Measurements from ENCODE around the gene UBE2J2.
A peak's percentile ranks its signal among the peaks of the same experiment; 100 is the strongest.
"Not testable (repeated sequence)": the region's sequence is repeated elsewhere in the genome, so short reads cannot be mapped to it uniquely, and the experiment has no call there.

Gene UBE2J2

DNA sequence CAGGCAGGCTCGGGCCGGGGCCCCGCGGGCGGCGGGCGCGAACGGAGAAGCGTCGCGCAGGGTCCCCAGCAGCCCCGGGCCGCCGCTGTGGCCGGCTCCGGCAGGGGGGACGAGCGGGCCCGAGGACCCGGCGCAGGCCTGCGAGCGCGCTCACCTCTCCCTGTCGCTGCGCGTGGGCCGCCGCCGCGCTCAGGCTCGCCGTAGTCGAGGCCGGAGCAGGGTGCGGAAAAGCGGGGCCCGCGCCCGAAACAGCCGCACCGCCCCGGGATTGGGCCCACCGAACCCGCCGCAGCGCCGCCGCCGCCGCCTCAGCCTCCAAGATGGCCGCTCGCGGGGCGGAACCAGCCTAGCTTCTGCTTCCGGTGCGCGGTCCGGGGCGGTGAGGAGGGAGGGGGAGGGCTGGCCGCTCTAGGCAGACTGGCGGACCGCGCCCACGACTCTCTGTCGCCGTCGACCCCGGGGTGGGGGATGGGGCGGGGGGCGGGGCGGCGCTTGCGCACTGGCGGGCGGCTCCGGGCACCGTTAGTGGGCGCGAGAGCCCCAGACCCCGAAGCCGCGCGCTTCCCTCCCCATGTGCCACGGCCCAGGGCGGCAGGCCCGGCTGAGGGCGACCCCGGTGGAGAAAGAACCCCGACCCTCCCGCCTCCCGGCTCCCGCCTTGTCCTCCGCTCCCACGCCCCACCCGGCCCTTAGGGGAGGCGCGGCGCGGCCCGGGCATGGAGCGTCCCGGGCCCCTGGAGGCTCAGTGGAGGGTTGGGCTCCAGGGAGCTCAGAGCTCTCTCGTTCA is at the start of gene UBE2J2:
UBE2J2 (minus strand) TSS at position 343 of the 787 bp plus-strand sequence. CDS start 5,862 bp downstream, outside the sequence.
- peak; percentile 81 for DNase-seq

DNA sequence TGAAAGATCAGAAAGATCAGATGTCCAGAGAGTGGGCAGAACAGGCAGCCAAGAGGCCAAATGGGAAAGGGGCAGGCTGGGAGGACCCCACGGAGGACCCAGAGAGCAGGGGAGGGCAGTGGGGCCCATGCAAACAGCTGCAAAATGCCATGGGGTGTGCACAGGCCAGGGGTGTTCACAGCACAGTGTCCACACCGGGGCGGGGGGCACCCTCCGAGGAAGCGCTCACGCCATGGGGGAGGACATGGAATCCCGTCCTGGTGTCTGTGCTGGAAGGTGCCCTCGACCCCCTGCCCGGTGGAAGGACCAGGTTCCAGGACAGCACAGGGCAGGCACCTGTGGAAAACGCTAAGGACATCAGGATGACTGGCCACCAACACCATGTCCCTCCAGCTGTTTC is 49.3 kb upstream of the UBE2J2 start:
- no peak for DNase-seq

DNA sequence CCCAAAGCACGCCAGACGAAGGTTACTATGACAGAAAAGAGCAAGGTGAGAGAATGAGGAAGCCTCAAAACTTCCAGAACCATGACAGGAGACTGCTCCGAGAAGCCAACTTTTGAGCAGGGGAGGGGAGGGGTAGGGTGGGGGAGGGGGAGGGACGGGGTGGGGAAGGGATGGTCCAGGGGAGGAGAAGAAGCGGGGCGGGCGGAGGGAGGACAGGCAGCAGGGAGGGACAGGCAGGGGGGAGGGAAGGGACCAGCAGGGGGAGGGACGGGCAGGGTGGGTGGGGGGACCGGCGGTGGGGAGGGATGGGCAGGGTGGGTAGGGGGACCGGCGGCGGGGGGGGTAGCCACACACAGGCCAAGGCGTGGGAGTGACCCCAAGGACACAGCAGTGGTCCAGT is 48.8 kb upstream of the UBE2J2 start:
- DNase-seq = no peak

DNA sequence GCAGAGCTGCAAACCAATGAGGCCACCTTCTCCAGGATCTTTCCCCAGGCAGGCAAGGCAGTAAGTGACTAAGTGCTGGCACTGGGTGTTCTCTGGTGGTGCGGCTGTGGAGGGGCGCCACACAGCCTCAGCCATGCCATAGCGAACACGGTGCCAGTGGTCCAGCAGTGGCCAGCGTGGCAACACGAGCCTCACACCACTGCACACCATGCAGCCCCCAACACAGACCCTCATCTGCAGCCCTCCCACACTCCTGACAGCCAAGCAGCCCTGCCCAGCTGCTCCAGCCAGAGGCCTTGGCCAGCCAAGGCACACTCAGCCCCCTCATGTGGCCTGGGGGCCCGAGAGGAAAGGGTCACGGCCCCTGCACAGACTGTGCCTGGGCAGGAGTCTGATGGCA is 47.8 kb upstream of the UBE2J2 start:
- DNase-seq = no peak

DNA sequence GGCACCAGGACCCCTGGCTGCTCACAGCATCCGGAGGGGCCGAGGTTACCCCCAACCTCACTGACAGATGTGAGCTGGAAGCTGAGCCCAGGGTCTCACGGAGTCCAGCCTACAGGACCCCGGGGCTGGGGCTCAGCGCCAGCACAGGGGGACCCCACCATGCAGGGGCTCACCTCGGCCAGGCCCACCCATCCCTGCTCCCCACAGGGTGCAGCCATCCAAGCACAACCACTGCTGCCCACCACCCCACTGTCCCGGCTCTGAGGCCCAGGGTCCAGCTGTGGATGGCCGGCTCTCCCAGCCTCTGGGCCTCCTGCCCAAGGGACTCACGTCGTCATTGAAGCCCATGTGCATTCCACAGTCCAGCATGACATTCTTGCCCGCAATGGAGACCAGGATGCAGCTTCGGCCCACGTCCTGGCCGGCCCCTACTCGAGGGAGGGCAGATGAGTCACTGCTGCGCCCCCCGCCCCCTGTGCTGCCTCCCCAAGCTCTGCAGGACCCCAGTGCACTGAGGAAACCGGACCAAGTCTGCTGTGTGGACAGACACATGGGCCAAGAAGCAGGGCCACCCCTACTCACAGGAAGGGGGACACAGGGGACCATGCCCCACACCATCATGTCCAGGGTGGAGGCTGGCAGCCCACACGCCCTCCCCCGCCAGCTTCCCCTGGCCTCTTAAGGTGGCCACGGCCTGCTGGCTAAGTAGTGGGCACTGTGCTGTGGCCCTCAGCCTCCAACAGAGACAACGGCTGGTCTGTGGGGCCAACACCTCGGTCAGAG is 47.2 kb upstream of the UBE2J2 start:
- no peak for DNase-seq

DNA sequence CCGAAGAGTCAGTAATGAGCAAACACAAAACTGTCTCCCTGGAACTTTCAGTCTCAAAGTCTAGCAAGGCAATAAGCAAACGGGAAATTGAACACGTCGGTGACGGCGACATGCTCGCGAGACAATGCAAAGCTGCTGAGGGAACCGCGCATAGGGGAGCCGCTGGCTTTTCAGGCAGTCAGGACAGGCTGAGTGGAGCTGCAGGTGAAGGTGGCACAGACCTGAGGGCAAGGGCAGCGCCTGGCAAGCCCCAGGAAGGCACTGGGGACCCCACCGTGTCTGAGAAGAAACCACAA is 45.9 kb upstream of the UBE2J2 start:
- DNase-seq = no peak

DNA sequence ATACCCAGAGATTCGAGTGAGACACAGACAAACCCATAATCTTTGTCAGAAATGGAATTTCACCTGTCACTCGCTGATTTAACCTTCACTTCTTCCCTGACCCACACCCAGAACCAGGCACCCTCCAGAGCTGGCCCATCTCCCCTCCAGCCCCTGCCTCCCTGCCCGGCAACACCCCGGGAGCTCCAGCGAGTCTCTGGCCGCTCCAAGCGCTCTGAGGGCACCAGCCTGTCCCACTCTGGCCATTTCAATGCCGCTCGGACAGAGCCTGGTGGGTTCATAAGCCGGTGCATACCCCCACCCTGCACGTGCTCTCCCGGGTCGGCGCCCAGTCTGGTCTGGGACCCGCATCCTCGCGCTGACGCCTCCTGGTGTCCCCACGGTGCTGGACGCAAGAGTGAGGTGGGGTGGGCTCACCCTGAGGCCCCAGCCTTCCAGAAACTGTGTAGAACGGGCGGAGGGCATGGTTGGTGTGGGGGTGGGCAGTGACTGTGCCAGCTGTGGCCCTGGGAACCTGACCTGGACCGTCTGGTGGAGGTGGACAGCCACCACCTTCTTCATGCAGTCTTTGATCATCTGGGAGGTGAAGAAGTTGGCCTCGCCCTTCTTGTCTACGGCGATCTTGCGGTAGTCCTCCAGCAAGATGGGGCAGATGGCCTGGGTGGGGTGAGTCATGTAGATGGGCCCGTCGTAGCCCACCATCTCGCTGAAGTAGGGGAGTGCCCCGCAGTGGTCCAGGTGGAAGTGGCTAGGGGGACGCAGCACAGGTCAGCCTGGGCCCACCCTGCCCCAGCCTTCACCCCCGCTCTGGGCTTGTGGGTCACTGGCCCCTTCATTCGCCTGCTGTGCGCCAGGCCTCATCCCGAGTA is 45.4 kb upstream of the UBE2J2 start:
- DNase-seq = no peak

DNA sequence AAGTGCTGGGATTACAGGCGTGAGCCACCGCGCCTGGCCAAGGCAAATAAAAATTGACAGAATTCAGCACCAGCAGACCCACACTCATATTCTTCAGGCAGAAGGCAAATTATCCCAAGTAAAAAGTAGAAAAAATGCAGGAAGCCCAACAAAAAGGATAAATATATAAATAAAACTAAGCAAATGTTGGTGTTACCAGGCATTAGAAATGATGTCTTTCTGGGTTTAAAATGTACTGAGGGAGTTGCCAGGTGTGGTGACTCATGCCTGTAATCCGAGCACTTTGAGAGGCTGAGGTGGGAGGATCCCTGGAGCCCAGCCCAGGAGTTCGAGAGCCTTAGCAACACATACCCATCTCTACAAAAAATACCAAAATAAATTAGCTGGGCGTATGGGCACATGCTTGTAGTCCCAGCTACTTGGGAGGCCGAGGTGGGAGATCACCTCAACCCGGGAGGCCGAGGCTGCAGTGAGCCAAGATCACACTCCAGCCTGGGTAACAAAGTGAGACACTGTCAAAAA is 44.5 kb upstream of the UBE2J2 start:
- DNase-seq = no peak

DNA sequence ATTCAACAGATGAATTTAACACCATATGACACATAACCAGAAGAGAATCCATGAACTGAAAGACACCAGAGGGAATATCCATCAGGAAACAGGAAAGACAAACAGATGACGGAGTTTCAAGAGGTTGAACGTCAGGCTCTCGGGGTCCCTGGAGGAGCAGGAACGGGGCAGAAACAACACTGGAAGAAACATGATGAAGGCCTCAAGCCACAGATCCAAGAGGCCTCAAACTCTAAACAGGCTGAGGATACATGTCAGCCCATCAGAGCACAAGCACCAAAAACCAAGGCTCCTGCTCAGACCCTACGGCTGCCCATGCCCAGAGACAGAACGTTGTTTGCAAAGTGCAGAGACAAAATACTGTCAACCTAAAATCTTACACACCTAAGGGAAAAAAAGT is 43.8 kb upstream of the UBE2J2 start:
- no peak for DNase-seq

DNA sequence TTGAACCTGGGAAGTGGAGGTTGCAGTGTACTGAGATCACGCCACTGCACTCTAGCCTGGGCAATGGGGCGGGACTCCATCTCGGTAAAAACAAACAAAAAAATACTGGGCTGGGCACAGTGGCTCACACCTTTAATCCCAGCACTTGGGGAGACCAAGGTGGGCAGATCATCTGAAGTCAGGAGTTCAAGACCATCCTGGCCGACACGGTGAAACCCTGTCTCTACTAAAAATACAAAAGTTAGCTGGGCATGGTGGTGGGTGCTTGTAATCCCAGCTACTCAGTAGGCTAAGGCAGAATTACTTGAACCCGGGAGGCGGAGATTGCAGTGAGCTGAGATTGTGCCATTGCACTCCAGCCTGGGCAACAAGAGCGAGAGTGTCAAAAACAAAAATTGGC is 42.5 kb upstream of the UBE2J2 start:
- not testable (repeated sequence) for DNase-seq

DNA sequence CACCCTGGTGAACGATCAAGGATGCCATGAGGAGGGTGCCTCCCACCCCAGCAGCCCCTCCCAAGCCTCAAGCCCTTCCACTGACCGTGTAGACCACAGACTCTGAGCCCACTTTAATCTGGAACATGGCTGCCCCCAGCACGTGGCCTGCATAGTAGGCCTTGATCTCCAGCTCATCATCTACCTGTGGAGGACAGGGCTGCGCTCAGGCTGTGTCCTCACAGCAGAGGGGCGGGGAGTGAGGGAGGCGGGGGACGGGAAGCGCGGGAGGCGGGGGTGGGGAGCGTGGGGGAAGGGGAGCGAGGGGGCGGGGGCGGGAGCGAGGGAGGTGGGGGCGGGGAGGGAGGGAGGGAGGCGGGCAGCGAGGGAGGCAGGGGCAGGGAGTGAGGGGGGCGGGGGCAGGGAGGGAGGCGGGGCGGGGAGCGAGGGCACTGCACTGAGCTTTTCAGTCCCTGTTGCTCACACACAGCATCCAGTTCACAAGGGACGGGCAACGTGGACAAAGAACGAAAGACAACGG is 41.8 kb upstream of the UBE2J2 start:
- no peak for DNase-seq

DNA sequence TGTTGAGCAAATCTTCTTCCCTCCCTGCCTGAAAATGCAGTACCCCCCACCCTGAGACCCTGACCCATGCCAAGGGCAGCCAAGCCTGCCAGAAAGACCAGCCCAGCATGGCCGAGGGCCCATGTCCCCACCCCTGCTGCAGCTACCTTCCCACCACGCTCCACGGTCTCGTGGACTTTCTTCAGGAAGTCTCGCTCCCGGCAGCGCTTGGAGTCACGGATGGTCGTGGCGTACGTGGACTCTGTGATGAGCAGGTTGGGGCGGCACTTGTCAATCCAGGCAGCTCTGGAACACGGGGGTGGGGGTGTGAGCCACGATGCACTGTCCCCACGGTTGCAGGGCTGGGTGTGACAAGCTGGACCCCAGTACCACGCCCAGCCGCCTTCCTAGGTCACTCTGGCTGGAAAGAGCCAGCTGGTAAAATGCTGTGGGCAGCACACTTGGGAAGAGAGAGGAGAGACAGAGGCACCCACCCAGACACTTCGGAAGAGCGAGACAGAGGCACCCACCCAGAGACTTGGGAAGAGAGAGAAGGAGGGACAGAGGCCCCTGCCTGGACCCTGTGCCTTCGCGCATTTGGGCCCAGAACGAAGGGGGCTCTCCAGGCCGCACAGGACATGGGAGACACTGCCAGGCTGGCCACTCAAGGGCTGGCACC is 41.2 kb upstream of the UBE2J2 start:
- no peak for DNase-seq

DNA sequence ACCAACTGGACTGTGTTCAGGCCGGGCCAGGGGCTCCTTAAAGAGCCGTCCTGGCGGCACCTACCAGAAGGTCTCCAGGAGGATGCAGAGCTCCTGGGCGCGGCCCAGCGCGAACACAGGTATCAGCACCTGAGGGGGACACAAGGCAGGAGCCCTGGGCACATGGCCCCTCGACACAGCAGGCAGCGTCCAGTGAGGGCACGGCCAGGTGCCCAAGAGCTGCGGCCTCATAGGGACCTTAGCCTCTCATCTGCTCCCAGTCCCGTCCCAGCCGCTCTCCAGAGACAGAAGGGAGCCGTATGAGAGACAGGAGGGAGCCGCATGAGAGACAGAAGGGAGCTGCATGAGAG is 40.6 kb upstream of the UBE2J2 start:
- DNase-seq = no peak

DNA sequence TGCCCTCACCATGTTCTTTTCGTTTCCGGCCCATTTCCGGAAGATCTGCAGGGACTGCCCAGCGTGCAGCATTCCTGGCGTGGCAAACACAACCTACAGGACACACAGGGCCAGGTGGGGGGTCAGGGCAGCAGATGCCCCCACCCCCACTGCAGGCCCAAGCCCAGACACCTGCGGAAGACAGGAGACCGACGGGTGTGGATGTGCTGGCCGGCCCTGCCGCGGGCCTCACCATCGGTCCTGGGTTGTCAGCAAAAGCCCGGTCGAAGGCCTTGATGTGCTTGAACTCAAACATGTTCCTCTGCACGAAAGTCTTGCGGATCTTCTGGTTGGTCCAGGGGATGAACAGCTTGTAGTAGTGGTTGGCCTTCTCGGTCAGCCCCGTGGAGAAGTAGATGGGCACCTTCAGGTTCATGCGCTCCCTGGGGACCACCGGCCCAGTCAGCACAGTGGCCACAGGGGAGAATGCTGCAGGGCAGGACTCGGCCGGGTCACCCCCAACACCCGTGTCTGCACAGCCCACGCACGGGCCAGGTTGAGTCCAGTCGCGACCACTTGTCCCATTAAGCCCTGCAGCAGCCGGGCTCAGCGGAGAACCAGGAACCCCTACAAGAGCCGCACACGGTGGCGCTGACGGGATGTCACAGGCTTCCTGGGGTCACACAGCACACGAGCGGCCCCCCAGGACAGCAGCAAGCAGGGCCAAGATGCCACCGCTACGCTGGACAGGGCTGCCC is 40.0 kb upstream of the UBE2J2 start:
- no peak for DNase-seq

DNA sequence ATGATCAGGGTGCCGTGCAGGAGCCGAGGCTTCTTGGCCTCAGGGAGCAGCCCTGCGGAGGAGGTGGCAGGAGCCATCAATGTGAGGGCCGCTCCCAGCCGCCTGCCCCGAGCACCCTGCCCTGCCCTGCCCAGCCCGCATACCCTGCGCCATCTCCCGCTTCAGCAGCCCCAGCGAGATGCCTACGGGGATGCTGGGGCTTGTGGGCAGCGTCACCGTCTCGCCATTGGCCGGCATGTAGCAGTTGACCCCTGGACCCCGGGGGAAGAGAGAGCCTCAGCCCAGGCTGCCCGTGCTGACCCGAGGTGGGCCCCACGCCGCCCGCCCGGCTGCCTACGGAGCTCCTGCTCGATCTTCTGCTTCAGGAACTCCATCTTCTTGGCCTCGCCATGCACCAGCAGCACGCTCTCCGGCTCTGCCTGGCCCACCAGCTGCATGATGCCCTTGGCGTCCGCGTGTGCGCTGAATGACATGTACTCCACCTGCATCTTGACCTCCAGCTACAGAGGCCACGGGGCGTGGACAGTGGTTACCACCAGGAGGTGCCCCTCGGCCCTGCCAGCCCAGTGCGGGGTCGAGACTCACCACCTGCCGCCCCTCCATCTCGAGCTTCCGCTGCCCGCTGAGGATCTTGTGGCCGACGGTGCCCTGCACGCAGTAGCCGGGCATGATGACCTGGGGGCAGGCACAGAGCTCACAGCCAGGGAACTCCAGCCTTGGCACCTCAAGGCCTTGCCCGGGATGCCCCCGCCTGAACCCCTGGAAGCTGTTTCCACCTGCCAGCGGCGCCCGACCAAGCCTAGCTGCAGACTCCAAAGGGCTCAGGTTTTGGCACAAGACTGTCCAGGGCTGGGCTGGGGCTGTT is 39.0 kb upstream of the UBE2J2 start:
- no peak for DNase-seq

DNA sequence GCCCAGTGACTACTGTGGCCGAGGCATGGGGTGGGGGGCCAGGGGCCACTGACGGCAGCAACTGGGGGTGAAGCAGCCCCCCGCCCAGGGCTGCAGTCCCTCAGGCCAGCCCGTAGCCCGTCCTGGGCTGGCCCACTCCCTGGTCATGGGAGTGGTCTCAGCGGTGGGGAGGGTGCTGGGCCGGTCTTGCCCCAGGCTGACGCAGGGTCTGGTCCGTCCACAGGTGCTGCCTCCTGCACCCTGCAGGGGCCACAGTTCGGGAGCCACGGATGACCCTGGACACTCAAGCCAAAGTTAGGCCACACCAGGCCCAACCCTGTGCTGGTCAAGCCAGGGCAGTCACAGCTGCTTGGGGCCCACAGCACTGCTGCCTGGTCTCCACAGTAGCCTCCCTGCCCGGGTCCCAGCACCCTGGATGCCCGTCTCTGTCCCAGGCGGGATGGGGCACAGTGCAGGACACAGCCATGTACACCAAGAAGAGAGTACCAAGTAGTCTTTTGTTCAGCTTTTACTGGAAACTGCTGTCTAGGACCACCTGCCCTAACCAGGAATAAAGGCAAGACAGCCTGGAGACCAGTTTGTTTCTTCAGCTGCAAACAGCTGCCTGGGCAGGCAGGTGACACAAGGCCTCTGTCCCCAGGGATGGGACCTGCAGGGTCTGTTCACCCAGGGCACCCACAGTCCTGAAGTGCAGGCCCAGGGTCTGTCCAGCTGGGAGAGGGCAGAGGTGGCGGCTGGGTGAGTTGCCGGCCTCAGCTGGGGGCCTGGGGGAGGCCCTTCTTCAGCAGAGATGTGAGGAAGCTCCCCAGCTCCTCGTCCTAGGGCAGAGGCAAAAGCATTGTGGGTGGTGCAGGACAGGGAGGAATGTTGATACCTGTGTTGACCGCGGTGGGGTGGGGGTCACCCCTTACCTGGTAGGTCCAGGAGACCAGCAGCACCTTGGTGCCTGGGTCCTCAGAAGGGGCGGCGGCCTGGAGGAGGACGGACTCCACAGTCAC is 37.8 kb upstream of the UBE2J2 start:
- DNase-seq = no peak

DNA sequence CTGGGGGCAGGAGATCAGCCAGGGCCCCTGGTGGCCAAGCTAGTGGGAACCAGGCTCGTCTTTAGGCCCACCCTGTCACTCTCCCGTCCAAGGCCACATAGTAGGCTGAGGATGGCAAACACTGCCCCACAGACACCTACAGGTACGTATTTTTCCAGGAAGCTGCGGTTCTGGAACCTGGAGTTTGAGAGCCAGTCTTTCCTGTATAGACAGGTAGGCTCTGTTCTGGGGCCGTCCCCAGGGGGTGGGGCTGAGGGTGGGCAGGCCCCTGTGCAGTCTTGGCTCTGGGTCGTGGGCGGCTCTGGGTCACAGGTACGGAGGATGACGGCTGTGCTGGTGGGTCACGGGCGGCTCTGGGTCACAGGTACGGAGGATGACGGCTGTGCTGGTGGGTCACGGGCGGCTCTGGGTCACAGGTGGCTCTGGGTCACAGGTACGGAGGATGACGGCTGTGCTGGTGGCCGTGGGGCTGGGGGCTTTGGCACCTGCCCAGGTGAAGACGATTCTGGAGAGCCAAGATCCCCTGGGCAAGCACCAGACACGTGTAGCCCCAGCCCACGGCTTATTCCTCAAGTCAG is 36.9 kb upstream of the UBE2J2 start:
- DNase-seq = no peak

DNA sequence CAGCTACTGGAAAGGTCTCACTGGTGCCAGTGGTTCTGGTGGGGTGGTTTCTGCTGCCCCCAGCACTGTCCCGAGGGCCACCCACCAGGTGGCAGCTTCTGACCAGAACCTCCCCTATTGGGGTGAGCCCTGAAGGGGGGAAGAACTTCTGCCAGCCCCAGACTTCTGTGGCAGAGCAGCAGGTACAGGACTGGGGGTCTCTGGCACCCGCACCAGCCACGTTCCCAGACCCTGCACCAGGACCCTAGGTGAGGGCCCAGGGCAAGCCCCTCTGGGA is 36.4 kb upstream of the UBE2J2 start:
- no peak for DNase-seq

All from MV-4-11 (cell line).